ENCODE results near the gene PRRC1. TPM values are rescaled to one million over a fixed set of nuclear protein-coding genes. Genes with fewer than 3 reads are reported as not detected.

Gene PRRC1
- total RNA-seq, 1 experiment from 2014 or later, result 77.9 TPM

DNA sequence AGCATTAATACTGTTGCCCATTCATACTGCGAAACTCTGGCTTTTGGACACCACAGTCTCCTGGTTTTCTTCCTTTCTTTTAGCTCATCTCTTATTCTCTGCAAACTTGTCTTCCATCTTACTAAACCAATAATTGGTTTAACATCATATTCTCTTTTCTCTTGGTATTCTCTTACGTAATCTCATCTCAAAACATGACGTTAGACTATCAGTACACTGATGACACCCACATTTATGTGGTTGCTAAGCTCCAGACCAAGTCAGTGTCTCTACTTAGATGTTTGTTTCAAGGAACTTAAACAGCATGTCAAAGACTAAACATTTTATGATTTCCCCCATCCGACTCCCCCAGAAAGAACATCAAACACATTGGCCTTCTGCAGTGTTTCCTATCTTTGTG lies 2.1 kb downstream of the PRRC1 start:
- Mint-ChIP-seq H3K27ac (peak overlapping the region; percentile 6; the same call in 1 of the 2 replicates), H3K27me3 (ENCODE audit: low read depth) (no peaks in the 10 kb centered on the region; the same call in 1 of the 2 replicates), H3K36me3 (peaks cover 44% of the 10 kb centered on the region), H3K9me3 (peaks cover 18% of the 10 kb centered on the region), H3K4me1 (peaks cover 20% of the 10 kb centered on the region), H3K4me3 (peak overlapping the region; percentile 84)
- no peak for ATAC-seq
- DNase-seq (ENCODE audit: low spot score), result no peak
- ChIA-PET CTCF (no interaction called here), POLR2A (no interaction called here)
- TF ChIP-seq, protein P1, sequence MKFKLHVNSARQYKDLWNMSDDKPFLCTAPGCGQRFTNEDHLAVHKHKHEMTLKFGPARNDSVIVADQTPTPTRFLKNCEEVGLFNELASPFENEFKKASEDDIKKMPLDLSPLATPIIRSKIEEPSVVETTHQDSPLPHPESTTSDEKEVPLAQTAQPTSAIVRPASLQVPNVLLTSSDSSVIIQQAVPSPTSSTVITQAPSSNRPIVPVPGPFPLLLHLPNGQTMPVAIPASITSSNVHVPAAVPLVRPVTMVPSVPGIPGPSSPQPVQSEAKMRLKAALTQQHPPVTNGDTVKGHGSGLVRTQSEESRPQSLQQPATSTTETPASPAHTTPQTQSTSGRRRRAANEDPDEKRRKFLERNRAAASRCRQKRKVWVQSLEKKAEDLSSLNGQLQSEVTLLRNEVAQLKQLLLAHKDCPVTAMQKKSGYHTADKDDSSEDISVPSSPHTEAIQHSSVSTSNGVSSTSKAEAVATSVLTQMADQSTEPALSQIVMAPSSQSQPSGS (CRISPR knock-in tag; IDR thresholded peaks at IDR 0.05; ENCODE audit: borderline replicate concordance, low read depth), result no peak
- TF ChIP-seq ATF1 (CRISPR knock-in tag; IDR thresholded peaks at IDR 0.05) (no peak), NR3C1 (CRISPR knock-in tag; conservative IDR thresholded peaks at IDR 0.05; ENCODE audit: low read depth) (no peak), TEAD1 (CRISPR knock-in tag; IDR thresholded peaks at IDR 0.05) (no peak), ZNF423 (CRISPR knock-in tag; IDR thresholded peaks at IDR 0.05) (no peak), NR1H2 (CRISPR knock-in tag; IDR thresholded peaks at IDR 0.05) (no peak)
- TF ChIP-seq, protein P2, sequence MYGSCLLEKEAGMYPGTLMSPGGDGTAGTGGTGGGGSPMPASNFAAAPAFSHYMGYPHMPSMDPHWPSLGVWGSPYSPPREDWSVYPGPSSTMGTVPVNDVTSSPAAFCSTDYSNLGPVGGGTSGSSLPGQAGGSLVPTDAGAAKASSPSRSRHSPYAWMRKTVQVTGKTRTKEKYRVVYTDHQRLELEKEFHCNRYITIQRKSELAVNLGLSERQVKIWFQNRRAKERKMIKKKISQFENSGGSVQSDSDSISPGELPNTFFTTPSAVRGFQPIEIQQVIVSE (CRISPR knock-in tag; IDR thresholded peaks at IDR 0.05; ENCODE audit: borderline replicate concordance), result no peak

DNA sequence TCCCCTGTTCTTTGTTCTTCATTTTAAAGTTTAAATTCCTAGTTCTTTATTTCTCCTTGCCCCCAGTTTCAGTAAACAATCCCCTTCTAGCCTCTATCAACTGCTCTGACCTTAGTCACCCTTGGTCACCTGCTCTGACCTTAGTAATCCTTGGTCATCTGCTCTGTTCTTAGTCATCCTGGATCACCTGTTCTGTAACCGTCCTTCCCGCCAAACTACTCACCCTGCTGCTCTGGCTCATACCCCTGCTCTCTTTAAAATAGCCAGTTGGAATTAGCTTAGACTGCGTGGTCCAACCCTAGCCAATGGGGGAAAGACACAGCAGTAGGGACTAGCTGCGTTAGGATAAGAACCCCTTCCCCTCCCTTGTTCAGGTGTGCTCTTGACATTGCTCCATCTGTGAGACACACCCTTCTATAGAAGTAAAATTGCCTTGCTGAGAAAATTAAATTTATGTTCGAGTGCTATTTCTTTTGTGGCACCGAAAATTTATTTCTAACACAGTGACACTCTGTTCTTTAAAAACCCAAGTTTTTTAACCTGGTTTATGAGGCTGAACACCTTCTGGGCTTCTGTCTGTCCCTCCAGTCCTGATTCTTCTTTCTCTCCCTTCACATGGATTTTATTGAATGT lies 3.8 kb downstream of the PRRC1 start:
- Mint-ChIP-seq H3K27me3 (ENCODE audit: low read depth) (no peaks in the 10 kb centered on the region), H3K4me3 (no peak overlapping the region; the same call in 1 of the 2 replicates), H3K36me3 (peaks cover 58% of the 10 kb centered on the region), H3K27ac (no peak overlapping the region), H3K9me3 (peaks cover 20% of the 10 kb centered on the region), H3K4me1 (peaks cover 20% of the 10 kb centered on the region)
- ATAC-seq (no peak), DNase-seq (ENCODE audit: low spot score) (no peak)
- TF ChIP-seq ZNF121 (CRISPR knock-in tag; IDR thresholded peaks at IDR 0.05), result no peak
- TF ChIP-seq, protein P3, sequence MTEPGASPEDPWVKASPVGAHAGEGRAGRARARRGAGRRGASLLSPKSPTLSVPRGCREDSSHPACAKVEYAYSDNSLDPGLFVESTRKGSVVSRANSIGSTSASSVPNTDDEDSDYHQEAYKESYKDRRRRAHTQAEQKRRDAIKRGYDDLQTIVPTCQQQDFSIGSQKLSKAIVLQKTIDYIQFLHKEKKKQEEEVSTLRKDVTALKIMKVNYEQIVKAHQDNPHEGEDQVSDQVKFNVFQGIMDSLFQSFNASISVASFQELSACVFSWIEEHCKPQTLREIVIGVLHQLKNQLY (CRISPR knock-in tag; IDR thresholded peaks at IDR 0.05), result no peak
- TF ChIP-seq RELA (CRISPR knock-in tag; IDR thresholded peaks at IDR 0.05; ENCODE audit: borderline replicate concordance), result no peak
- TF ChIP-seq, protein P4, sequence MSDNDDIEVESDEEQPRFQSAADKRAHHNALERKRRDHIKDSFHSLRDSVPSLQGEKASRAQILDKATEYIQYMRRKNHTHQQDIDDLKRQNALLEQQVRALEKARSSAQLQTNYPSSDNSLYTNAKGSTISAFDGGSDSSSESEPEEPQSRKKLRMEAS (CRISPR knock-in tag; IDR thresholded peaks at IDR 0.05), result no peak
- TF ChIP-seq HMGA2 (CRISPR knock-in tag; IDR thresholded peaks at IDR 0.05), result no peak
- CTCF ChIA-PET, result no interaction called here
- POLR2A ChIA-PET, result no interaction called here

DNA sequence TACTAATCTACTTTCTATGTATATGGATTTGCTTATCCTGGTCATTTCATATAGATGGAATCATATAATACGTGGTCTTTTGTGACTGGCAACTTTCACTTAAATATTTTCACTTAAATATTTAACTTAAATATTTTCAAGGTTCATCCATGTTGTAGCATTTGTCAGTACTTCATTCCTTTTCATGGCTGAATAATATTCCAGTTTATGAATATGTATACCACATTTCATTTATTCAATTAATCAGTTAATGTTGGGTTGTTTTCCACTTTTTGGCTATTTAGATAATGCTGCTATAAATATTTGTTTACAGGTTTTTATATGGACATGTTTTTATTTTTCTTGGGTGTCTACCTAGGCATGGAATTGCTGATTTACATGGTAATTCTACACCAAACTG lies 7.7 kb downstream of the PRRC1 start:
- Mint-ChIP-seq H3K27ac (no peak overlapping the region), H3K36me3 (peaks cover 71% of the 10 kb centered on the region), H3K9me3 (peaks cover 20% of the 10 kb centered on the region), H3K27me3 (ENCODE audit: low read depth) (no peaks in the 10 kb centered on the region), H3K4me3 (no peak overlapping the region), H3K4me1 (no peaks in the 10 kb centered on the region)
- ChIA-PET CTCF (no interaction called here), POLR2A (no interaction called here)
- DNase-seq (ENCODE audit: low spot score) (no peak), ATAC-seq (no peak)
- TF ChIP-seq, protein P5, sequence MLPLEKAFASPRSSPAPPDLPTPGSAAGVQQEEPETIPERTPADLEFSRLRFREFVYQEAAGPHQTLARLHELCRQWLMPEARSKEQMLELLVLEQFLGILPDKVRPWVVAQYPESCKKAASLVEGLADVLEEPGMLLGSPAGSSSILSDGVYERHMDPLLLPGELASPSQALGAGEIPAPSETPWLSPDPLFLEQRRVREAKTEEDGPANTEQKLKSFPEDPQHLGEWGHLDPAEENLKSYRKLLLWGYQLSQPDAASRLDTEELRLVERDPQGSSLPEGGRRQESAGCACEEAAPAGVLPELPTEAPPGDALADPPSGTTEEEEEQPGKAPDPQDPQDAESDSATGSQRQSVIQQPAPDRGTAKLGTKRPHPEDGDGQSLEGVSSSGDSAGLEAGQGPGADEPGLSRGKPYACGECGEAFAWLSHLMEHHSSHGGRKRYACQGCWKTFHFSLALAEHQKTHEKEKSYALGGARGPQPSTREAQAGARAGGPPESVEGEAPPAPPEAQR (CRISPR knock-in tag; IDR thresholded peaks at IDR 0.05), result no peak
- TF ChIP-seq, protein P6, sequence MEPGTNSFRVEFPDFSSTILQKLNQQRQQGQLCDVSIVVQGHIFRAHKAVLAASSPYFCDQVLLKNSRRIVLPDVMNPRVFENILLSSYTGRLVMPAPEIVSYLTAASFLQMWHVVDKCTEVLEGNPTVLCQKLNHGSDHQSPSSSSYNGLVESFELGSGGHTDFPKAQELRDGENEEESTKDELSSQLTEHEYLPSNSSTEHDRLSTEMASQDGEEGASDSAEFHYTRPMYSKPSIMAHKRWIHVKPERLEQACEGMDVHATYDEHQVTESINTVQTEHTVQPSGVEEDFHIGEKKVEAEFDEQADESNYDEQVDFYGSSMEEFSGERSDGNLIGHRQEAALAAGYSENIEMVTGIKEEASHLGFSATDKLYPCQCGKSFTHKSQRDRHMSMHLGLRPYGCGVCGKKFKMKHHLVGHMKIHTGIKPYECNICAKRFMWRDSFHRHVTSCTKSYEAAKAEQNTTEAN (CRISPR knock-in tag; IDR thresholded peaks at IDR 0.05), result no peak
- TF ChIP-seq RELA (CRISPR knock-in tag; IDR thresholded peaks at IDR 0.05; ENCODE audit: borderline replicate concordance) (no peak), ESRRA (CRISPR knock-in tag; IDR thresholded peaks at IDR 0.05; ENCODE audit: borderline replicate concordance) (no peak), IRF2 (CRISPR knock-in tag; IDR thresholded peaks at IDR 0.05; ENCODE audit: borderline replicate concordance, low read depth) (no peak), TEAD1 (CRISPR knock-in tag; IDR thresholded peaks at IDR 0.05) (no peak), JAZF1 (CRISPR knock-in tag; IDR thresholded peaks at IDR 0.05) (no peak)
- TF ChIP-seq, protein P7, sequence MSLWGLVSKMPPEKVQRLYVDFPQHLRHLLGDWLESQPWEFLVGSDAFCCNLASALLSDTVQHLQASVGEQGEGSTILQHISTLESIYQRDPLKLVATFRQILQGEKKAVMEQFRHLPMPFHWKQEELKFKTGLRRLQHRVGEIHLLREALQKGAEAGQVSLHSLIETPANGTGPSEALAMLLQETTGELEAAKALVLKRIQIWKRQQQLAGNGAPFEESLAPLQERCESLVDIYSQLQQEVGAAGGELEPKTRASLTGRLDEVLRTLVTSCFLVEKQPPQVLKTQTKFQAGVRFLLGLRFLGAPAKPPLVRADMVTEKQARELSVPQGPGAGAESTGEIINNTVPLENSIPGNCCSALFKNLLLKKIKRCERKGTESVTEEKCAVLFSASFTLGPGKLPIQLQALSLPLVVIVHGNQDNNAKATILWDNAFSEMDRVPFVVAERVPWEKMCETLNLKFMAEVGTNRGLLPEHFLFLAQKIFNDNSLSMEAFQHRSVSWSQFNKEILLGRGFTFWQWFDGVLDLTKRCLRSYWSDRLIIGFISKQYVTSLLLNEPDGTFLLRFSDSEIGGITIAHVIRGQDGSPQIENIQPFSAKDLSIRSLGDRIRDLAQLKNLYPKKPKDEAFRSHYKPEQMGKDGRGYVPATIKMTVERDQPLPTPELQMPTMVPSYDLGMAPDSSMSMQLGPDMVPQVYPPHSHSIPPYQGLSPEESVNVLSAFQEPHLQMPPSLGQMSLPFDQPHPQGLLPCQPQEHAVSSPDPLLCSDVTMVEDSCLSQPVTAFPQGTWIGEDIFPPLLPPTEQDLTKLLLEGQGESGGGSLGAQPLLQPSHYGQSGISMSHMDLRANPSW (CRISPR knock-in tag; conservative IDR thresholded peaks at IDR 0.05; ENCODE audit: low read depth), result no peak
- TF ChIP-seq, protein P4 (CRISPR knock-in tag; IDR thresholded peaks at IDR 0.05), result no peak
- TF ChIP-seq, protein P8, sequence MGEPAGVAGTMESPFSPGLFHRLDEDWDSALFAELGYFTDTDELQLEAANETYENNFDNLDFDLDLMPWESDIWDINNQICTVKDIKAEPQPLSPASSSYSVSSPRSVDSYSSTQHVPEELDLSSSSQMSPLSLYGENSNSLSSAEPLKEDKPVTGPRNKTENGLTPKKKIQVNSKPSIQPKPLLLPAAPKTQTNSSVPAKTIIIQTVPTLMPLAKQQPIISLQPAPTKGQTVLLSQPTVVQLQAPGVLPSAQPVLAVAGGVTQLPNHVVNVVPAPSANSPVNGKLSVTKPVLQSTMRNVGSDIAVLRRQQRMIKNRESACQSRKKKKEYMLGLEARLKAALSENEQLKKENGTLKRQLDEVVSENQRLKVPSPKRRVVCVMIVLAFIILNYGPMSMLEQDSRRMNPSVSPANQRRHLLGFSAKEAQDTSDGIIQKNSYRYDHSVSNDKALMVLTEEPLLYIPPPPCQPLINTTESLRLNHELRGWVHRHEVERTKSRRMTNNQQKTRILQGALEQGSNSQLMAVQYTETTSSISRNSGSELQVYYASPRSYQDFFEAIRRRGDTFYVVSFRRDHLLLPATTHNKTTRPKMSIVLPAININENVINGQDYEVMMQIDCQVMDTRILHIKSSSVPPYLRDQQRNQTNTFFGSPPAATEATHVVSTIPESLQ (CRISPR knock-in tag; IDR thresholded peaks at IDR 0.05), result no peak
